Stimulated activated CD4-positive, alpha-beta T cell treated with anti-CD3 and anti-CD28 coated beads, Interleukin-12 subunit alpha, Interleukin-12 subunit beta, amount 100 ng/mL, for 4 hours (primary cell): Measurements from ENCODE around the gene DNHD1.

Experiments used
- DNase-seq: peaks from one replicate; pipeline ENCODE4 v3.0.0-alpha.2; 2020

The DNHD1 gene

GRCh38 chr11:6565325-6565724, 68.2 kb downstream of the DNHD1 start:
- no peak for DNase-seq

GRCh38 chr11:6565988-6566703, 69.1 kb downstream of the DNHD1 start:
- no peak for DNase-seq

GRCh38 chr11:6566704-6567370, 69.8 kb downstream of the DNHD1 start:
- no peak for DNase-seq

- DNase-seq: no peak
Observed at GRCh38 chr11:6567371-6567745, 70.3 kb downstream of the DNHD1 start.

GRCh38 chr11:6568191-6568918, 71.3 kb downstream of the DNHD1 start:
- no peak for DNase-seq

GRCh38 chr11:6569706-6570105, 72.6 kb downstream of the DNHD1 start:
- DNase-seq: no peak

- no peak for DNase-seq
Observed at GRCh38 chr11:6570691-6571427, 73.8 kb downstream of the DNHD1 start.

- DNase-seq: no peak
Observed at GRCh38 chr11:6571434-6572008, 74.4 kb downstream of the DNHD1 start.

- no peak for DNase-seq
Observed at GRCh38 chr11:6572215-6572614, 75.1 kb downstream of the DNHD1 start.

GRCh38 chr11:6574816-6575715, 78.0 kb downstream of the DNHD1 start:
- DNase-seq: no peak

GRCh38 chr11:6576471-6577373, 79.6 kb downstream of the DNHD1 start:
- DNase-seq: no peak

- DNase-seq: no peak
Observed at GRCh38 chr11:6578134-6578533, 81.1 kb downstream of the DNHD1 start.

- no peak for DNase-seq
Observed at GRCh38 chr11:6579681-6580080, 82.6 kb downstream of the DNHD1 start.

- DNase-seq: no peak
Observed at GRCh38 chr11:6583584-6583983, 86.5 kb downstream of the DNHD1 start.

- no peak for DNase-seq
Observed at GRCh38 chr11:6584528-6584927, 87.4 kb downstream of the DNHD1 start.

- no peak for DNase-seq
Observed at GRCh38 chr11:6586434-6587359, 89.6 kb downstream of the DNHD1 start.

GRCh38 chr11:6587360-6587953, 90.4 kb downstream of the DNHD1 start:
- DNase-seq: no peak

- no peak for DNase-seq
Observed at GRCh38 chr11:6588018-6588417, 90.9 kb downstream of the DNHD1 start.

- no peak for DNase-seq
Observed at GRCh38 chr11:6594142-6594768, 97.2 kb downstream of the DNHD1 start.
